ENCODE measurements around the gene CDK14.

GRCh38 chr7:90841759-90842429, 245.8 kb downstream of the CDK14 start:
- TF ChIP-seq TAF1 (IDR thresholded peaks at IDR 0.05; ENCODE audit: low read depth), result no peak
- TF ChIP-seq POLR2AphosphoS5 (IDR thresholded peaks at IDR 0.05), result no peak
- no peak for TF ChIP-seq CTCF (IDR thresholded peaks at IDR 0.05; ENCODE audit: poor library complexity, severe bottlenecking)
- TF ChIP-seq EP300 (conservative IDR thresholded peaks at IDR 0.05; ENCODE audit: poor library complexity, severe bottlenecking), result no peak
- no peak for TF ChIP-seq SMC3 (conservative IDR thresholded peaks at IDR 0.05; ENCODE audit: poor library complexity)
